Nephron (organoid): ENCODE measurements around the gene CRISP2.

Experiments
- H3K27ac Mint-ChIP-seq, 3 experiments: 2 replicates each; pipeline ENCODE4 v1.8.0; 2020; ENCODE audit warnings: mixed read lengths in 3 of 3, mild to moderate bottlenecking in 2 of 3, moderate library complexity in 1 of 3
- H3K27me3 Mint-ChIP-seq: 2 replicates; pipeline ENCODE4 v1.8.0; 2021; ENCODE audit warnings: low read depth, mild to moderate bottlenecking, moderate library complexity, mixed read lengths
- H3K36me3 Mint-ChIP-seq: 2 replicates; pipeline ENCODE4 v1.8.0; 2020; ENCODE audit warnings: low read depth, mixed read lengths
- H3K4me1 Mint-ChIP-seq: 2 replicates; pipeline ENCODE4 v1.8.0; 2020; ENCODE audit warnings: mixed read lengths
- H3K4me3 Mint-ChIP-seq, 3 experiments: 2 replicates each; pipeline ENCODE4 v1.8.0; 2020; ENCODE audit warnings: mild to moderate bottlenecking in 3 of 3, mixed read lengths in 3 of 3, moderate library complexity in 2 of 3
- H3K9me3 Mint-ChIP-seq: 2 replicates; pipeline ENCODE4 v1.8.0; 2020; ENCODE audit warnings: mixed read lengths
- CTCF ChIP-seq, 3 experiments: fragments of 200-600 bp; sonication (generic); IDR thresholded peaks; one replicate each; pipeline ENCODE4 v1.5.0; 2021; ENCODE audit warnings: antibody characterized with exemption in 3 of 3; ENCODE audit not compliant: unreplicated experiment in 3 of 3

Gene CRISP2

GRCh38 chr6:49653942-49654341, 59.4 kb downstream of the CRISP2 start:
- TF ChIP-seq CTCF (IDR thresholded peaks at IDR 0.05; ENCODE audit: unreplicated experiment in 3 of 3): no peak
- H3K4me3 Mint-ChIP-seq: no peak overlapping the region
- H3K9me3 Mint-ChIP-seq: no peaks in the 10 kb centered on the region
- H3K27me3 Mint-ChIP-seq: no peaks in the 10 kb centered on the region
- no peaks in the 10 kb centered on the region for H3K36me3 Mint-ChIP-seq
- no peaks in the 10 kb centered on the region for H3K4me1 Mint-ChIP-seq
- H3K27ac Mint-ChIP-seq: no peak overlapping the region

- no peaks in the 10 kb centered on the region for H3K36me3 Mint-ChIP-seq
Observed at GRCh38 chr6:49653438-49653837, 59.9 kb downstream of the CRISP2 start.

GRCh38 chr6:49651239-49651638, 62.1 kb downstream of the CRISP2 start:
- Mint-ChIP-seq H3K4me3 (no peak overlapping the region), H3K27me3 (no peaks in the 10 kb centered on the region), H3K4me1 (no peaks in the 10 kb centered on the region), H3K9me3 (no peaks in the 10 kb centered on the region), H3K36me3 (no peaks in the 10 kb centered on the region), H3K27ac (no peak overlapping the region)
- TF ChIP-seq CTCF (IDR thresholded peaks at IDR 0.05; ENCODE audit: unreplicated experiment in 3 of 3): no peak

More at GRCh38 chr6:49653438-49653837, 59.9 kb downstream of the CRISP2 start:
- no peak for TF ChIP-seq CTCF (IDR thresholded peaks at IDR 0.05; ENCODE audit: unreplicated experiment in 3 of 3)
- Mint-ChIP-seq H3K9me3 (no peaks in the 10 kb centered on the region), H3K4me1 (no peaks in the 10 kb centered on the region), H3K27ac (no peak overlapping the region), H3K27me3 (no peaks in the 10 kb centered on the region), H3K4me3 (no peak overlapping the region)

GRCh38 chr6:49649988-49650387, 63.4 kb downstream of the CRISP2 start:
- Mint-ChIP-seq H3K27me3 (no peaks in the 10 kb centered on the region), H3K36me3 (no peaks in the 10 kb centered on the region), H3K4me1 (no peaks in the 10 kb centered on the region), H3K9me3 (no peaks in the 10 kb centered on the region), H3K4me3 (no peak overlapping the region), H3K27ac (no peak overlapping the region)
- no peak for TF ChIP-seq CTCF (IDR thresholded peaks at IDR 0.05; ENCODE audit: unreplicated experiment in 3 of 3)

GRCh38 chr6:49648036-49648435, 65.3 kb downstream of the CRISP2 start:
- no peak for TF ChIP-seq CTCF (IDR thresholded peaks at IDR 0.05; ENCODE audit: unreplicated experiment in 3 of 3)
- H3K4me3 Mint-ChIP-seq: no peak overlapping the region
- no peak overlapping the region for H3K27ac Mint-ChIP-seq
- H3K9me3 Mint-ChIP-seq: no peaks in the 10 kb centered on the region
- H3K4me1 Mint-ChIP-seq: no peaks in the 10 kb centered on the region
- no peaks in the 10 kb centered on the region for H3K27me3 Mint-ChIP-seq
- H3K36me3 Mint-ChIP-seq: no peaks in the 10 kb centered on the region

GRCh38 chr6:49647476-49647875, 65.9 kb downstream of the CRISP2 start:
- Mint-ChIP-seq H3K27me3 (no peaks in the 10 kb centered on the region), H3K4me1 (no peaks in the 10 kb centered on the region), H3K27ac (no peak overlapping the region), H3K36me3 (no peaks in the 10 kb centered on the region), H3K4me3 (no peak overlapping the region), H3K9me3 (no peaks in the 10 kb centered on the region)
- no peak for TF ChIP-seq CTCF (IDR thresholded peaks at IDR 0.05; ENCODE audit: unreplicated experiment in 3 of 3)
